ENCODE data around the gene CIBAR2. TPM values are rescaled to one million over a fixed set of nuclear protein-coding genes. Genes with fewer than 3 reads are reported as not detected.

CIBAR2 gene
- total and polyA plus RNA-seq, 2 experiments from 2014 or later, result not detected

DNA sequence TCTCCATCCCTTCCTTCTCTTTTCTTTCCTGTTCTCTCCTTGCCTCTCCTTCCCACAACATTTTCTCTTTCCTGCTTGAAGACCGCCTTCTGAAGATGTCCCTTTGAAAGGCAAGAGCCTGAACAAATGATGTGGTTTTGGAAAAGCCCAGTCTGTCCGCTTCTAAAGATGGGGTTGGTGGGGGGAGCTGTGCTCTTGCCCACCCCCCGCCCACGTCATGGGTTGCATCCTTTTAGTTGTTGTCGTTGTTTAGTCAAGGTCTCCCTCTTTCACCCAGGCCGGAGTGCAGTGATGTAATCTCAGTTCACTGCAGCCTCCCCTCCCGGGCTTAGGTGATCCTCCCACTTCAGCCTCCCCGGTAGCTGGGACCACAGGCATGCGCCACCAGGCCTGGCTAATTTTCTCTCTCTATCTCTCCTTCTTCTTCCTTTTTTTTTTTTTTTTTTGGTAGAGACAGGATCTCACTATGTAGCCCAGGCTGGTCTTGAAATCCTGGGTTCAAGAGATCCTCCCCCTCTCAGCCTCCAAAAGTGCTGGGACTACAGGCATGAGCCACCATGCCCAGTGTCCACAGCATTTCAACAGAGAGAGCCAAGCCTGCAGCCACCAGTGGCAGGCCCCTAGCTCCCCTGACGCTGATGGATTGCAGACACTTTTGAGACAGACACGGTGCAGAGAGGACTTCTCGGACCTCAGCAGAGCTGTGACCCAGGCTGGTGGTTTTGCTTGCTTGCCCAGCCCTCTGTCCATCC lies 26.0 kb upstream of the CIBAR2 start (continued):
- TF ChIP-seq, protein P1, sequence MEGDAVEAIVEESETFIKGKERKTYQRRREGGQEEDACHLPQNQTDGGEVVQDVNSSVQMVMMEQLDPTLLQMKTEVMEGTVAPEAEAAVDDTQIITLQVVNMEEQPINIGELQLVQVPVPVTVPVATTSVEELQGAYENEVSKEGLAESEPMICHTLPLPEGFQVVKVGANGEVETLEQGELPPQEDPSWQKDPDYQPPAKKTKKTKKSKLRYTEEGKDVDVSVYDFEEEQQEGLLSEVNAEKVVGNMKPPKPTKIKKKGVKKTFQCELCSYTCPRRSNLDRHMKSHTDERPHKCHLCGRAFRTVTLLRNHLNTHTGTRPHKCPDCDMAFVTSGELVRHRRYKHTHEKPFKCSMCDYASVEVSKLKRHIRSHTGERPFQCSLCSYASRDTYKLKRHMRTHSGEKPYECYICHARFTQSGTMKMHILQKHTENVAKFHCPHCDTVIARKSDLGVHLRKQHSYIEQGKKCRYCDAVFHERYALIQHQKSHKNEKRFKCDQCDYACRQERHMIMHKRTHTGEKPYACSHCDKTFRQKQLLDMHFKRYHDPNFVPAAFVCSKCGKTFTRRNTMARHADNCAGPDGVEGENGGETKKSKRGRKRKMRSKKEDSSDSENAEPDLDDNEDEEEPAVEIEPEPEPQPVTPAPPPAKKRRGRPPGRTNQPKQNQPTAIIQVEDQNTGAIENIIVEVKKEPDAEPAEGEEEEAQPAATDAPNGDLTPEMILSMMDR (conservative IDR thresholded peaks at IDR 0.05; ENCODE audit: low read depth in 2 of 2), result no peak
- TF ChIP-seq, protein P2, sequence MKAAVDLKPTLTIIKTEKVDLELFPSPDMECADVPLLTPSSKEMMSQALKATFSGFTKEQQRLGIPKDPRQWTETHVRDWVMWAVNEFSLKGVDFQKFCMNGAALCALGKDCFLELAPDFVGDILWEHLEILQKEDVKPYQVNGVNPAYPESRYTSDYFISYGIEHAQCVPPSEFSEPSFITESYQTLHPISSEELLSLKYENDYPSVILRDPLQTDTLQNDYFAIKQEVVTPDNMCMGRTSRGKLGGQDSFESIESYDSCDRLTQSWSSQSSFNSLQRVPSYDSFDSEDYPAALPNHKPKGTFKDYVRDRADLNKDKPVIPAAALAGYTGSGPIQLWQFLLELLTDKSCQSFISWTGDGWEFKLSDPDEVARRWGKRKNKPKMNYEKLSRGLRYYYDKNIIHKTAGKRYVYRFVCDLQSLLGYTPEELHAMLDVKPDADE (IDR thresholded peaks at IDR 0.05), result no peak
- TF ChIP-seq, protein P3, sequence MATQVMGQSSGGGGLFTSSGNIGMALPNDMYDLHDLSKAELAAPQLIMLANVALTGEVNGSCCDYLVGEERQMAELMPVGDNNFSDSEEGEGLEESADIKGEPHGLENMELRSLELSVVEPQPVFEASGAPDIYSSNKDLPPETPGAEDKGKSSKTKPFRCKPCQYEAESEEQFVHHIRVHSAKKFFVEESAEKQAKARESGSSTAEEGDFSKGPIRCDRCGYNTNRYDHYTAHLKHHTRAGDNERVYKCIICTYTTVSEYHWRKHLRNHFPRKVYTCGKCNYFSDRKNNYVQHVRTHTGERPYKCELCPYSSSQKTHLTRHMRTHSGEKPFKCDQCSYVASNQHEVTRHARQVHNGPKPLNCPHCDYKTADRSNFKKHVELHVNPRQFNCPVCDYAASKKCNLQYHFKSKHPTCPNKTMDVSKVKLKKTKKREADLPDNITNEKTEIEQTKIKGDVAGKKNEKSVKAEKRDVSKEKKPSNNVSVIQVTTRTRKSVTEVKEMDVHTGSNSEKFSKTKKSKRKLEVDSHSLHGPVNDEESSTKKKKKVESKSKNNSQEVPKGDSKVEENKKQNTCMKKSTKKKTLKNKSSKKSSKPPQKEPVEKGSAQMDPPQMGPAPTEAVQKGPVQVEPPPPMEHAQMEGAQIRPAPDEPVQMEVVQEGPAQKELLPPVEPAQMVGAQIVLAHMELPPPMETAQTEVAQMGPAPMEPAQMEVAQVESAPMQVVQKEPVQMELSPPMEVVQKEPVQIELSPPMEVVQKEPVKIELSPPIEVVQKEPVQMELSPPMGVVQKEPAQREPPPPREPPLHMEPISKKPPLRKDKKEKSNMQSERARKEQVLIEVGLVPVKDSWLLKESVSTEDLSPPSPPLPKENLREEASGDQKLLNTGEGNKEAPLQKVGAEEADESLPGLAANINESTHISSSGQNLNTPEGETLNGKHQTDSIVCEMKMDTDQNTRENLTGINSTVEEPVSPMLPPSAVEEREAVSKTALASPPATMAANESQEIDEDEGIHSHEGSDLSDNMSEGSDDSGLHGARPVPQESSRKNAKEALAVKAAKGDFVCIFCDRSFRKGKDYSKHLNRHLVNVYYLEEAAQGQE (IDR thresholded peaks at IDR 0.05; ENCODE audit: unreplicated experiment), result no peak
- TF ChIP-seq ZNF331 (CRISPR knock-in tag; IDR thresholded peaks at IDR 0.05; ENCODE audit: low read depth), result no peak
- TF ChIP-seq POLR2AphosphoS5 (IDR thresholded peaks at IDR 0.05; ENCODE audit: low read depth), result no peak
- no peak for TF ChIP-seq EZH2 (IDR thresholded peaks at IDR 0.05; ENCODE audit: low read depth, unreplicated experiment)
- TF ChIP-seq JUNB (IDR thresholded peaks at IDR 0.05; ENCODE audit: unreplicated experiment), result no peak
- no peak for TF ChIP-seq NANOG (IDR thresholded peaks at IDR 0.05; ENCODE audit: borderline replicate concordance)
- no peak for TF ChIP-seq ZNF114 (CRISPR knock-in tag; IDR thresholded peaks at IDR 0.05)

DNA sequence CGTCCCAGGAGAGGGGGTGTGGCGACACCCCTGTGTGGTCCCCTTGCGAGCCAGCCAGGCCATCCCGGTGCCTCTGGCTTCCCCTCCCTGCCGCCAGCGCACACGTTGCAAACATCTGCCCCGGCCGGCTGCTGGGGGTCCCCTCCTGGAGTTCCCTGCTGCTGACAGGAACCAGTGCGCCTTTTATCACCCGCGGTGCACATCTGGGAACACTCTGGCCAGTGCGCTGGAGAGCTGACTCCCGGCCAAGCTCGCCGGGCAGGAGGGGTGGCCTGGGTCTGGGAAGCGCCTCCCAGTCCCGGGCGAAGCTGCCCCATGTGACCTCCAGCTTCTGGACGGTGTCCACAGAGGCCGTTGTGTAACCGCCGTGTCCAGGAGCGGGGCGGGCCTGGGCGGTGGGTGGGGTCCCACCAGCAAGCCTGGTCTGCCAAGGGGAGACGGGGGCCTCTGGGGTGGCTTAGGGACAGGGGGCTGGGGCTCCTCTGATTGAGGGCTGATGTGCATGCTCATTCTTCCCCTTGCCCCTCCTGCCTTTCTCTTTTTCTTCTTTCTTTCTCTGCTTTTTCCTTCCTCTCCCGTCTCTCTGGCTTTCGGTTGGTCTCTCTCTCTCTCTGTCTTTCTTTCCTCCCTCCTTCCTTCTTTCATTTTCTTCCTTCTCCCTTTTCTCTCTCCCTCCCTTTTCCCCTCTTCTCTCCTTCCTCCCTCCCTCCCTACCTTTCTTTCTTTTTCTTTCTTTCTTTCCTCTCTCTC lies 25.2 kb upstream of the CIBAR2 start:
- no peaks in the 10 kb centered on the region for H3K36me3 Mint-ChIP-seq (ENCODE audit: low read depth)
- no peak overlapping the region for H3K4me2 ChIP-seq
- H4K20me1 ChIP-seq (replicated peaks; ENCODE audit: insufficient read depth), result no peaks in the 10 kb centered on the region
- peaks cover 26% of the 10 kb centered on the region for H3K4me1 Mint-ChIP-seq
- peaks cover 28% of the 10 kb centered on the region for H3K27me3 Mint-ChIP-seq (ENCODE audit: insufficient read depth, low read depth, poor library complexity)
- H3K79me2 ChIP-seq (replicated peaks; ENCODE audit: insufficient read depth), result no peaks in the 10 kb centered on the region
- peaks cover 7% of the 10 kb centered on the region; the same call in 1 of the 2 replicates for H3K4me1 ChIP-seq (ENCODE audit: insufficient read depth)
- H3K27ac Mint-ChIP-seq, result no peak overlapping the region
- H3K27me3 ChIP-seq (ENCODE audit: insufficient read depth), result no peaks in the 10 kb centered on the region
- H3F3A ChIP-seq (replicated peaks; ENCODE audit: low read depth), result no peaks in the 10 kb centered on the region
- peaks cover 2% of the 10 kb centered on the region; the same call in 2 of the 3 replicates for H3K9me3 Mint-ChIP-seq
- TF ChIP-seq, protein P1 (conservative IDR thresholded peaks at IDR 0.05; ENCODE audit: low read depth in 2 of 2), result no peak
- no peak for TF ChIP-seq NANOG (IDR thresholded peaks at IDR 0.05; ENCODE audit: borderline replicate concordance)
- H3K4me3 Mint-ChIP-seq, result no peak overlapping the region
- H3K27ac ChIP-seq (ENCODE audit: low read depth), result no peak overlapping the region
- H3K9me2 ChIP-seq (ENCODE audit: insufficient read depth), result no peaks in the 10 kb centered on the region
- no peak overlapping the region for H3K4me3 ChIP-seq
- ATAC-seq (peak; percentile 34), DNase-seq (ENCODE audit: low spot score) (no peak)
- H2AFZ ChIP-seq, result peak overlapping the region; percentile 77; the same call in 1 of the 2 replicates
- no peaks in the 10 kb centered on the region for H3K36me3 ChIP-seq (ENCODE audit: insufficient read depth)
